Gastrocnemius medialis (tissue), 4 donors: Measurements from ENCODE around the gene RRM2.

ENCODE experiments used
- CTCF ChIP-seq, 5 experiments: fragments of 450-650 bp in 3 of 5; fragments of 200-600 bp in 2 of 5; sonication (generic) in 2 of 5; IDR thresholded peaks in 4 of 5; conservative IDR thresholded peaks in 1 of 5; 1 replicate in 4 of 5; 2 replicates in 1 of 5; pipeline ENCODE4 v1.5.1; 2016 to 2019; ENCODE audit warnings: antibody characterized with exemption in 5 of 5, mild to moderate bottlenecking in 3 of 5, moderate library complexity in 3 of 5
- POLR2A ChIP-seq, 2 donors: fragments of 450-650 bp; IDR thresholded peaks; one replicate each; pipeline ENCODE4 v1.6.1; 2017; ENCODE audit warnings: antibody characterized with exemption in 2 of 2, mild to moderate bottlenecking in 2 of 2, moderate library complexity in 2 of 2

GRCh38 chr2:10178751-10179150, 56.2 kb downstream of the RRM2 start:
- TF ChIP-seq CTCF (IDR thresholded peaks at IDR 0.05 in 4 of 5, conservative IDR thresholded peaks at IDR 0.05 in 1 of 5) (no peak), POLR2A (IDR thresholded peaks at IDR 0.05) (no peak)
